Endothelial cell of hepatic sinusoid (primary cell): ENCODE data around the gene OCRL.

Source experiments
- in situ Hi-C: cut with HindIII; loops from 2 replicates; pipeline ENCODE4 v1.10.0; 2017; ENCODE audit warnings: low sequenced_read_pairs

Gene OCRL

GRCh38 chrX:129581904-129582303 is 41.8 kb downstream of the OCRL start:
- in situ Hi-C loops = loop anchor here (25.0 kb wide), 1 partner anchor 455 kb away; no protein-coding TSS in a partner anchor

- in situ Hi-C loops = loop anchor here (25.0 kb wide), 1 partner anchor 452 kb away; no protein-coding TSS in a partner anchor
Measured at GRCh38 chrX:129585167-129585566, 45.1 kb downstream of the OCRL start.

- in situ Hi-C loops = loop anchor here (25.0 kb wide), 1 partner anchor 452 kb away; no protein-coding TSS in a partner anchor
Measured at GRCh38 chrX:129585691-129586090, 45.6 kb downstream of the OCRL start.

- in situ Hi-C loops = loop anchor here (25.0 kb wide), 1 partner anchor 451 kb away; no protein-coding TSS in a partner anchor
Measured at GRCh38 chrX:129586446-129586845, 46.4 kb downstream of the OCRL start.

GRCh38 chrX:129590596-129590995 is 50.5 kb downstream of the OCRL start:
- in situ Hi-C loops = loop anchor here (25.0 kb wide), 1 partner anchor 447 kb away; no protein-coding TSS in a partner anchor

GRCh38 chrX:129593137-129593536 is 53.1 kb downstream of the OCRL start:
- in situ Hi-C loops = loop anchor here (25.0 kb wide), 1 partner anchor 444 kb away; no protein-coding TSS in a partner anchor

- in situ Hi-C loops = loop anchor here (25.0 kb wide), 1 partner anchor 443 kb away; no protein-coding TSS in a partner anchor
Measured at GRCh38 chrX:129594781-129595180, 54.7 kb downstream of the OCRL start.

- in situ Hi-C loops = loop anchor here (25.0 kb wide), 1 partner anchor 441 kb away; no protein-coding TSS in a partner anchor
Measured at GRCh38 chrX:129596077-129596476, 56.0 kb downstream of the OCRL start.

- in situ Hi-C loops = loop anchor here (25.0 kb wide), 1 partner anchor 439 kb away; no protein-coding TSS in a partner anchor
Measured at GRCh38 chrX:129597905-129598304, 57.8 kb downstream of the OCRL start.

- in situ Hi-C loops = loop anchor here (25.0 kb wide), 1 partner anchor 438 kb away; no protein-coding TSS in a partner anchor
Measured at GRCh38 chrX:129599499-129599898, 59.4 kb downstream of the OCRL start.

GRCh38 chrX:129599996-129600395 is 59.9 kb downstream of the OCRL start:
- in situ Hi-C loops = loop anchor here (25.0 kb wide), 1 partner anchor 437 kb away; no protein-coding TSS in a partner anchor

GRCh38 chrX:129600981-129601424 is 60.9 kb downstream of the OCRL start:
- in situ Hi-C loops = no loop called here

- in situ Hi-C loops = no loop called here
Measured at GRCh38 chrX:129606918-129607317, 66.9 kb downstream of the OCRL start.

- in situ Hi-C loops = no loop called here
Measured at GRCh38 chrX:129608496-129608895, 68.4 kb downstream of the OCRL start.

GRCh38 chrX:129609395-129609794 is 69.3 kb downstream of the OCRL start:
- in situ Hi-C loops = no loop called here

GRCh38 chrX:129612396-129612795 is 72.3 kb downstream of the OCRL start:
- in situ Hi-C loops = loop anchor here (5.0 kb wide), 1 partner anchor 105 kb away; no protein-coding TSS in a partner anchor

- in situ Hi-C loops = loop anchor here (5.0 kb wide), 1 partner anchor 104 kb away; no protein-coding TSS in a partner anchor
Measured at GRCh38 chrX:129613596-129613995, 73.5 kb downstream of the OCRL start.

- in situ Hi-C loops = loop anchor here (5.0 kb wide), 1 partner anchor 103 kb away; no protein-coding TSS in a partner anchor
Measured at GRCh38 chrX:129614481-129615255, 74.6 kb downstream of the OCRL start.

- in situ Hi-C loops = no loop called here
Measured at GRCh38 chrX:129617420-129617819, 77.4 kb downstream of the OCRL start.

GRCh38 chrX:129618997-129619396 is 78.9 kb downstream of the OCRL start:
- in situ Hi-C loops = no loop called here

- in situ Hi-C loops = no loop called here
Measured at GRCh38 chrX:129622757-129623301, 82.8 kb downstream of the OCRL start.
